Transverse colon (tissue), 4 donors: ENCODE data around the gene ZCCHC7. TPM values are rescaled to one million over a fixed set of nuclear protein-coding genes. Genes with fewer than 3 reads are reported as not detected.

Experiments used
- DNase-seq: peaks from one replicate; pipeline ENCODE4 v3.0.0-alpha.2; 2019
- H3K27ac ChIP-seq, 4 donors: fragments of 200-600 bp; sonication (generic); 2 replicates each; pipeline ENCODE4 v1.5.1; 2016 to 2018; ENCODE audit warnings: inconsistent platforms in 4 of 4
- H3K27me3 ChIP-seq: fragments of 200-600 bp; sonication (generic); 2 replicates; pipeline ENCODE4 v1.5.1; 2017; ENCODE audit warnings: inconsistent platforms
- H3K36me3 ChIP-seq, 4 donors: fragments of 200-600 bp; sonication (generic); 2 replicates each; pipeline ENCODE4 v1.5.1; 2017 to 2019; ENCODE audit warnings: inconsistent platforms in 4 of 4
- H3K4me1 ChIP-seq, 4 donors: fragments of 200-600 bp; sonication (generic); 2 replicates each; pipeline ENCODE4 v1.5.1; 2017 to 2020; ENCODE audit warnings: inconsistent platforms in 4 of 4
- H3K4me3 ChIP-seq, 4 donors: fragments of 200-600 bp; sonication (generic); 1 replicate in 1 of 4; 2 replicates in 3 of 4; pipeline versions ENCODE4 v1.5.1 to v1.6.1; 2017 to 2019; ENCODE audit warnings: inconsistent platforms in 4 of 4
- H3K9me3 ChIP-seq, 2 donors: fragments of 200-600 bp; sonication (generic); 2 replicates each; pipeline ENCODE4 v1.5.1; 2017 to 2019; ENCODE audit warnings: inconsistent platforms in 2 of 2
- CTCF ChIP-seq, 5 experiments: fragments of 200-600 bp in 3 of 5; fragments of 450-650 bp in 2 of 5; sonication (generic) in 3 of 5; IDR thresholded peaks; 1 replicate in 2 of 5; 2 replicates in 3 of 5; pipeline ENCODE4 v1.5.1; 2016 to 2017; ENCODE audit warnings: antibody characterized with exemption in 5 of 5, inconsistent platforms in 3 of 5, mild to moderate bottlenecking in 2 of 5, moderate library complexity in 1 of 5
- EP300 ChIP-seq: sonication (generic); formaldehyde crosslinking; IDR thresholded peaks from one replicate; pipeline ENCODE4 v1.6.1; 2017; ENCODE audit warnings: antibody characterized with exemption, low read depth
- POLR2A ChIP-seq: fragments of 450-650 bp; IDR thresholded peaks from one replicate; pipeline ENCODE4 v1.6.1; 2016; ENCODE audit warnings: antibody characterized with exemption, mild to moderate bottlenecking, moderate library complexity
- POLR2AphosphoS5 ChIP-seq, 3 donors: sonication (generic); formaldehyde crosslinking; IDR thresholded peaks; one replicate each; pipeline ENCODE4 v1.6.1; 2016; ENCODE audit warnings: antibody characterized with exemption in 3 of 3
- WGBS, 2 donors: methylation state at CpG; one replicate each; pipeline ENCODE4 v1.1.5; 2018; ENCODE audit warnings: low coverage in 1 of 2; 5-methylcytosine and 5-hydroxymethylcytosine counted together
- in situ Hi-C, 4 donors: fragments of 200-750 bp; cut with MboI; loops; one replicate each; pipeline versions ENCODE4 v1.15.0 to v1.15.1; 2017; ENCODE audit warnings: low sequenced_read_pairs in 3 of 4, low pct_ligation_motif_present in 1 of 4, low pct_unique_long_range_greater_than_20kb in 1 of 4
- intact Hi-C: fragments of 100-400 bp; cut with DNase I; formaldehyde crosslinking; loops from one replicate; pipeline ENCODE4 v1.15.1; 2023; ENCODE audit warnings: low total_unique reads
- total RNA-seq, 4 donors: library from RNA; depleted of rRNA; stranded (reverse); fragments of >200 nt; gene quantifications; one replicate each; pipeline ENCODE4 v1.1.0, GENCODE V29; 2016

The ZCCHC7 gene
- total RNA-seq, 4 donors from 2014 or later = 13.2 to 43.0 (median 16.5) TPM

- DNase-seq = no peak
- H3K36me3 ChIP-seq = no peaks in the 10 kb centered on the region
- peaks cover 0 to 46% (median 14%) of the 10 kb centered on the region in 4 donors for H3K4me1 ChIP-seq
- intact Hi-C loops = no loop called here
- H3K9me3 ChIP-seq = no peaks in the 10 kb centered on the region
- in situ Hi-C loops = no loop called here
- no peak overlapping the region for H3K27ac ChIP-seq
- no peak overlapping the region for H3K4me3 ChIP-seq
- no peaks in the 10 kb centered on the region for H3K27me3 ChIP-seq
- 64 to 68% methylated on average over 4 of the region's 4 CpGs for WGBS, 2 donors
- no peak for TF ChIP-seq CTCF (IDR thresholded peaks at IDR 0.05)
- no peak for TF ChIP-seq EP300
These were observed 207.2 kb downstream of the ZCCHC7 start for GRCh38 chr9:37327553-37327952.

DNA sequence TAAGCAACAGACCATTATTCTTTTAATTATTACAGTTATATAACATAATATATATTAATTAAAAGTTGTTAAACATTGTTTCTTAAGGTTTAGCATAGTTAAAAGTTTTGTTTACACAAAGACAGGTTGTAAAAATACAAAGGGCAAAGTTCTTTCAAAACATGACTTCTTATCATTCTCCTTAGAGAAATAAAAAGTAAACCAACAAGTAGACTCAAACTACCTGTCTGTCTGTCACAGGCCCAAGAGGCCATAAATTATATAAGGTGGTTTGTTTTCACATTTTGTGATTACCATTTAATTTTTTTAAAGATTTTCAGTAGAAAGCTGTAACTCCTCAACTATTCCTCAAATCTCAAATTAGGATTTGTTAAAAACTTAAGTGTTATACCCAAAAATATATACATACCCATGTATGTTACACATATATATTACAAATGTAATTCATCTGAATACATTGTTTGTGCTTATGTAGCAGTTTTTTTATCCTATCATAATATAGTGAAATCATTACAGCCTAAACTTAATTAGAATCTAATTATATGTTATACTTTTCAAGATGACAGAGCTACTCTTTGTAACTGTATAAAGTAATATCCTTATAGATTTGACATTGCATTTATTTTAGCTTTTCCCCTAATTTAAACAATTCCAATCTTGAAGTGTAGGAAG lies 208.3 kb downstream of the ZCCHC7 start:
- Histone ChIP-seq H3K4me1 (peaks cover 0 to 46% (median 14%) of the 10 kb centered on the region in 4 donors), H3K27me3 (no peaks in the 10 kb centered on the region), H3K27ac (peak overlapping the region in 2 of 4 donors; percentile 18 to 22), H3K4me3 (no peak overlapping the region), H3K36me3 (no peaks in the 10 kb centered on the region), H3K9me3 (no peaks in the 10 kb centered on the region)
- DNase-seq = no peak
- TF ChIP-seq EP300 (no peak), POLR2AphosphoS5 (IDR thresholded peaks at IDR 0.05) (peak in 1 of 3 donors; percentile 10)
- intact Hi-C loops = no loop called here
- in situ Hi-C loops = no loop called here

DNA sequence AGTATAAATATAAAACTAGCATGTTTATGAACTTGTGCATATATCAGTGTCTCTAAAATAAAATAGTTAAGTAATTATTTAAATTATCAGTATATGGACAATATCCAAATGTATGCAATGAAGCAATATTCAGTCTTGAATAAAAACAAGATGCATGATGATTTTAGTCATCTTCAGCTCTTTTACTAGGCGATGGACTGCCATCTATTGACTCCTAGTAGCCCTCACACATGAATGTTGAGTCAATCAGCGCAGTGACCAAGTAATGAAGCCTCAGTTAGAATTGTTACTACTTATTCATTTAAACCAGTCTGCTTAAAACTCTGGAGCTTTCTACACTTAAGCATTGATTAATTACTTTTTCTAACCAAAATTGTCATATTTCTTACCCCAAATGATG lies 209.2 kb downstream of the ZCCHC7 start:
- Histone ChIP-seq H3K9me3 (no peaks in the 10 kb centered on the region), H3K36me3 (no peaks in the 10 kb centered on the region), H3K4me1 (peaks cover 0 to 43% (median 14%) of the 10 kb centered on the region in 4 donors), H3K27me3 (no peaks in the 10 kb centered on the region), H3K4me3 (no peak overlapping the region), H3K27ac (no peak overlapping the region)
- DNase-seq = no peak
- in situ Hi-C loops = no loop called here
- intact Hi-C loops = no loop called here
- WGBS, 2 donors = 80 to 86% methylated on average over 2 of the region's 2 CpGs
- TF ChIP-seq CTCF (IDR thresholded peaks at IDR 0.05) (peak in 1 of 5 experiments; percentile 6), EP300 (no peak)

GRCh38 chr9:37331871-37332270 lies 211.5 kb downstream of the ZCCHC7 start:
- no peak for DNase-seq
- WGBS, 2 donors = 82 to 89% methylated on average over 1 of the region's 1 CpG
- H3K4me1 ChIP-seq = peaks cover 0 to 42% (median 12%) of the 10 kb centered on the region in 4 donors
- H3K36me3 ChIP-seq = no peaks in the 10 kb centered on the region
- H3K27me3 ChIP-seq = no peaks in the 10 kb centered on the region
- no peak overlapping the region for H3K4me3 ChIP-seq
- no peak for TF ChIP-seq POLR2A
- no peak for TF ChIP-seq CTCF (IDR thresholded peaks at IDR 0.05)
- TF ChIP-seq EP300 = no peak
- TF ChIP-seq POLR2AphosphoS5 (IDR thresholded peaks at IDR 0.05) = no peak
- in situ Hi-C loops = no loop called here
- intact Hi-C loops = no loop called here
- H3K27ac ChIP-seq = no peak overlapping the region
- no peaks in the 10 kb centered on the region for H3K9me3 ChIP-seq

- no peak overlapping the region for H3K4me3 ChIP-seq
- H3K9me3 ChIP-seq = no peaks in the 10 kb centered on the region
- intact Hi-C loops (no loop called here), in situ Hi-C loops (no loop called here)
- peaks cover 0 to 39% (median 10%) of the 10 kb centered on the region in 4 donors for H3K4me1 ChIP-seq
- H3K36me3 ChIP-seq = no peaks in the 10 kb centered on the region
- DNase-seq = no peak
- H3K27ac ChIP-seq = no peak overlapping the region
- no peak for TF ChIP-seq POLR2A
- no peak for TF ChIP-seq EP300
- TF ChIP-seq CTCF (IDR thresholded peaks at IDR 0.05) = no peak
- TF ChIP-seq POLR2AphosphoS5 (IDR thresholded peaks at IDR 0.05) = no peak
- no peaks in the 10 kb centered on the region for H3K27me3 ChIP-seq
These were observed 212.2 kb downstream of the ZCCHC7 start for GRCh38 chr9:37332578-37332977.
